GM21717 (cell line): Measurements from ENCODE around the gene ARID5B.

Experiments used
- ATAC-seq: cut with Tn5 transposase; IDR thresholded peaks from one replicate; pipeline ENCODE4 v1.9.1; 2021; ENCODE audit warnings: mild to moderate bottlenecking, moderate library complexity; ENCODE audit not compliant: unreplicated experiment

Gene ARID5B

DNA sequence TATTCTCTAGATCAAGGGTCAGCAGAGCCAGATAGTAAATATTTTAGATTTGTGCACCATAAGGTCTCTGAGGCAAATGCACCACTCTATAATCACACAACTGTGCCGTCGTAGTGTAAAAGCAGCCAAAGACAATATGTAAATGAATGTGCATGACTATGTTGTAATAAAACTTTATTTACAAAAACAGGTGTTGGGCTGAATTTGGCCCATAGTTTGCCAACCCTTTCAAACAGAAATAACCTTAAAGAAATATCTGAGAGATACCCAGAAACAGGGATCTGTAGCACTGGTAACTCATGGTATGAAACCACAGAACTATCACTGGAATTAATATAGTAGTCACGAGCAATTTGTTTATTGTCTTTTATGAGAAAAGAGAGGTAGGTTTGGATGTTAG, 86.0 kb downstream of the ARID5B start:
- ATAC-seq: peak; percentile 38

DNA sequence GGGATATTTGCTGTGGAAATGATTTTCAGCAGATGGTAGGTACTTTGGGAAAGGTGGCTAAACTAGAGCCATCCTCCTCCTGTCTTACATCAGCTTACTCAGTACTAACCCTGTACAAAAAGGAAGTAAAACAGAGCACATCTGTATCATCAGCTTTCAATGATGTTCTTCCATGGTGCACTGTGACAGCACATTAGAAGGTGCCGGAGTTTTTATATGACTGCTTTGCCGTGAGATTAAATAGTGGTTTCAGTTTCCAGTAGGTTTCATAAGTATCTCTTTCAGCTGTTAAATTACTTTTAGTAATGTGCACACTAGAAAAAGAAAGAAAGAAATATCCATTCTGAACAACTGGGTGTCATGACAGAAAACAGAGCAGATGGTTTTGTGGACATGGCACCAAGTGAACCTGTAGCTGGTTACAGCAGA, 86.5 kb downstream of the ARID5B start:
- ATAC-seq: peak; percentile 96

GRCh38 chr10:61989995-61990760, 88.7 kb downstream of the ARID5B start:
- ATAC-seq: no peak

GRCh38 chr10:61990761-61991135, 89.2 kb downstream of the ARID5B start:
- no peak for ATAC-seq

GRCh38 chr10:61991166-61991565, 89.7 kb downstream of the ARID5B start:
- ATAC-seq: no peak

GRCh38 chr10:61992059-61992460, 90.6 kb downstream of the ARID5B start:
- ATAC-seq: no peak

DNA sequence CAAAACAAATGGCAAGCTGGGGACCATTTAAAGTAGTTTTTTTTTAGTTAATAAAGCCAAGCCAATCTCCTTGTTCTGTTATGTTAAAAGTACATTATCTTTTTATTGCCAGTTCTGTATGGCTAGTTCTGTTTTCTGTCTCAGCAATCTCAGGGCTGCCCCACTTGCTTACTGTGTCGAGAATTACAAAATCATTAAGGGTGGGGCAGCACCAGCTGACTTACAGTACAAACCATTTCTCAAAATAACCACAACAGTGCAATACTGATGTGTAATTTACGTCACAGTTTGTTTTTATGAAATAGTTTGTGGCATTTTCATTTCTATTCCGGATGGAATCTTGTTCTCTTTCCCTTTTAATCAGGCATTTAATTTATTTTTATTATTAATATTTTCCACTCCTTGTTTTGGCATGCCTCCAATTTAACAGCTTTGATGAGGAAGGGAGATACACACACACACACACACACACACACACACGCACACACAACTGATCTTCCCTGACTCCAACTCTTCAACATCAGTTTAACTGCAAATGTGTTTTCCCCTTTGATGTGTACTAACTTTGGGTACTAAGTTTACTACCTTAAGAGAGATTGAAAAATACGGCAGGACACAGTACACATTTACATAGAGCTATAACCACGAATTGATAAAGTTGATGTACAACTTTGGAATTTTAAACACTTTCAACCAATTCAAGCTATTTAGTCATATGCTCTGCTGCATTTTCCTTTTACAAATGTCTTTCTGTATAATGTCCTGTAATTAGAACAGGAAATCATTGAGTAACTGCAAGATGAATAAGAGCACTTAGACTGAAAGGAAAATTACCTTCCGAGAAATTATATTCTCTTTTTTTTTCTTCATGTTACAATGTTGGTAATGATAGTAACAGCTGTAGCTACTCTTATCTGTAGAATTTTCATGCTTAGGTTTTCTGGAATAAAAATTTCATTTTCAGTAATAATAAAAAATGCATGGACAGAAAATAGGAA, 91.5 kb downstream of the ARID5B start:
- peak; percentile 35 for ATAC-seq

GRCh38 chr10:61993711-61994401, 92.4 kb downstream of the ARID5B start:
- no peak for ATAC-seq

GRCh38 chr10:61994405-61995219, 93.1 kb downstream of the ARID5B start:
- ATAC-seq: no peak

DNA sequence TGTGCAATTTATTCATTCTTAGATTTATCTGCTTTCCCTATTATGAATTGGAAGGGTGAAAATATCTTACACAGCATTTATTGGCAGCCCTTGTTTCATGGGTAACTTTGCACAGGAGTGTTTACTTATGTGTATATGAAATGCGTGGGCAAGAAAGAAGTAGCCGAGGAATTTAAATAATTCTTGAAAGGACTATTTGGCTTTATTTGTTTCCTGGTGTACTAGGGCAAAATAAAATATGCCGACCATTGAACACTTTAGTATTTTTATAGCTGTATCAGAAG, 93.7 kb downstream of the ARID5B start:
- no peak for ATAC-seq

- ATAC-seq: no peak
These were observed 97.4 kb downstream of the ARID5B start for GRCh38 chr10:61998937-61999336.

DNA sequence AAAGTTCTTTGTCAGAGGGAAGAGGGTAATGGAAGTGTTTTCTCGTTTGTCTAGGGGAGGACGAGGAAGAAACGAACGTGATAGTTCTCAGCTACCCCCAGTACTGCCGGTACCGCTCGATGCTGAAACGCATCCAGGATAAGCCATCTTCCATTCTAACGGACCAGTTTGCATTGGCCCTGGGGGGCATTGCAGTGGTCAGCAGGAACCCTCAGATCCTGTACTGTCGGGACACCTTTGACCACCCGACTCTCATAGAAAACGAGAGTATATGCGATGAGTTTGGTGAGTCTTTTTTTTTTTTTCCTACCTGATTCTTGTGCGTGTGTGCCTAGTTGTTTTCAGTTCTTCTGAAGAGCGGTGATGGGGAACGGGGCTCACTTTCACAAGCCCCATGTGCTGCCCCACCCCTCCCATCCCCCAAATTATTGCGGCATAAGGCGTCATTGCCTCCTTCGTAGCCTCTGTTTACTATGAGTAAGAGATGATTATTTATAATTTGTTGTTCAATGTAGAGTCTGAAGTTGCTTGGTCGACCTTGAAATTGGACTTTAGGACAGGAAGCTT, 98.6 kb downstream of the ARID5B start:
- peak; percentile 69 for ATAC-seq

DNA sequence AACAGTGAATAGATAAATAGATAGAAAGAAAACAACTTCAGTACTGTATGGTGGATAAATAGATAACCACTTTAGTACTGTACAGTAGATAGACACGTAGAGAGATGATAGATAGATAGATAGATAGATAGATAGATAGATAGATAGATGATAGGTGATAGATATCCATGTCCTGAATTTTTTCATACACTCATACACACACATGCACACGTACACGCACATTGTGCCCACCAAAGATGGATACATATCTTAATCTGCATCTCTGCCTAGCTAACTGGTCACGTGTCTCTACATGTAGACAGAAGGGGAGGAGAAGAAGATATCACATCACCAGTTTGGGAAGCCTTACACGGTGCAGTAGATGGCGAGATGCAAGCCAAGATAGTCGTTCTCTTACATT, 99.2 kb downstream of the ARID5B start:
- ATAC-seq: no peak

GRCh38 chr10:62001898-62002297, 100.4 kb downstream of the ARID5B start:
- peak; percentile 28 for ATAC-seq

DNA sequence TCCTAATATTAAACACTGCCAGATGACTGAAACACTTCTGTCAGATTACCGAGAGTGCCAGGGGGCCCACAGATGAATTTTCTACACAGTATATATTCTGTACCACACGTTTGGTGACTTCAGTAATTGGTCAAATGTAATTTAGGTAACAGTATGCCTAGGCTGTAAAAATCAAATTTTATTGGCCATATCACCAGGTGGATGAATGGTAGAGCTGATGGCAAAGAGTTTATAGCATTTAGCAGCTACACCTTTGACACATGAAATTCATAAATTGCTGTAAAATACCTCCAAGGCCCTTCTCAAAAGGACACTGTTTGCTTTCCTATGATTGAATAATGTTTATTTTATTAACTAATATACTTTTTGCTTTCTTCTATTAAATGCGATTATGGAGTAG, 101.3 kb downstream of the ARID5B start:
- ATAC-seq: no peak

GRCh38 chr10:62004042-62004441, 102.5 kb downstream of the ARID5B start:
- ATAC-seq: no peak

DNA sequence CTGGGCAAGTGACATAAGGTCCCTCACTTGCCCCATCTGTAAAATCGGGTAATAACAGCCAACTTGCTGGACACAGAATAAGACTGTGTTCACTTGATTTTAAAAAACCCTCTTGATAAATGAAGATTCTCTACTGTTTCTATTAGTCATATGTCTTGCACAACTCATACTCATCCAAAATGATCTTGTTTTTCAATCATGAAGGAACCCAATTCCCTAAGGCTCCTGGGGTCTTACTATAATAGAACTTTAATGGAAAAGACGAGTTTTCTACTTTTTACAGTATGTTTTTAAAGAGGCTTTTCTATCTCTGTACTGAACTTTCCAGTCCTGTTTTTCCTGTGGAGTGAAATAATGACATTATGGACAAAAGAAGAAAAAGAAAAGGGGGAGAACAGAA, 103.8 kb downstream of the ARID5B start:
- no peak for ATAC-seq

GRCh38 chr10:62005687-62006086, 104.2 kb downstream of the ARID5B start:
- ATAC-seq: no peak

DNA sequence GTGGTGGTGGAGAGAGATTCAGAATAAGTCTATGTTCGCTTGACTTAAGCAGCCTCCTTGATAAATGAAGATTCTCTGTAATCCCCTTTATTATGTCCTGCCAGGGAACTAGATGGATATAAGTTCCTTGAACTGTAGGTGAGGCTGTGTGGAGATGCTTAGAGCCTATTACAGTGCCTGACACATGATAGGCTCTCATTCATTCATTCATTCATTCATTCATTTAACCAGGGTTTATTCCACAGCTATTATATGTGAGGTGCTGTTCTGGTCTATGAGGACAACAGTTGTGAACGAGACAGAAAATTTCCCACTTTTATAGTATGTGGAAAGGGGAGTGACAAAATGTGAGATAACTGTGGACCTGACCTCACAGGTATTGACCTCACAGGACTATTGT, 105.6 kb downstream of the ARID5B start:
- ATAC-seq: no peak

GRCh38 chr10:62008196-62008595, 106.7 kb downstream of the ARID5B start:
- ATAC-seq: no peak
